GM18526 (cell line): ENCODE measurements around the gene RASA3.

Experiments
- POLR2A ChIP-seq: IDR thresholded peaks from 3 replicates; pipeline ENCODE4 v1.6.1; 2011; ENCODE audit not compliant: insufficient read length; ENCODE audit errors: extremely low read depth

The RASA3 gene

GRCh38 chr13:114053026-114053425 lies 79.4 kb downstream of the RASA3 start:
- no peak for TF ChIP-seq POLR2A

- no peak for TF ChIP-seq POLR2A
These were observed 81.6 kb downstream of the RASA3 start for GRCh38 chr13:114050536-114051450.

- no peak for TF ChIP-seq POLR2A
These were observed 82.8 kb downstream of the RASA3 start for GRCh38 chr13:114049626-114050101.

- TF ChIP-seq POLR2A, result no peak
These were observed 83.4 kb downstream of the RASA3 start for GRCh38 chr13:114049026-114049425.

- TF ChIP-seq POLR2A, result no peak
These were observed 84.0 kb downstream of the RASA3 start for GRCh38 chr13:114048443-114048842.

- TF ChIP-seq POLR2A, result no peak
These were observed 85.0 kb downstream of the RASA3 start for GRCh38 chr13:114047358-114047881.

GRCh38 chr13:114046431-114046975 lies 85.9 kb downstream of the RASA3 start:
- no peak for TF ChIP-seq POLR2A

- no peak for TF ChIP-seq POLR2A
These were observed 87.2 kb downstream of the RASA3 start for GRCh38 chr13:114045113-114045735.

GRCh38 chr13:114044486-114044885 lies 87.9 kb downstream of the RASA3 start:
- no peak for TF ChIP-seq POLR2A

- no peak for TF ChIP-seq POLR2A
These were observed 88.9 kb downstream of the RASA3 start for GRCh38 chr13:114043421-114044053.

- no peak for TF ChIP-seq POLR2A
These were observed 90.2 kb downstream of the RASA3 start for GRCh38 chr13:114042066-114042815.

GRCh38 chr13:114041493-114041892 lies 90.9 kb downstream of the RASA3 start:
- TF ChIP-seq POLR2A, result no peak

GRCh38 chr13:114039471-114040141 lies 92.8 kb downstream of the RASA3 start:
- TF ChIP-seq POLR2A, result no peak

GRCh38 chr13:114038900-114039299 lies 93.5 kb downstream of the RASA3 start:
- TF ChIP-seq POLR2A, result no peak

GRCh38 chr13:114038211-114038613 lies 94.2 kb downstream of the RASA3 start:
- no peak for TF ChIP-seq POLR2A

- no peak for TF ChIP-seq POLR2A
These were observed 94.7 kb downstream of the RASA3 start for GRCh38 chr13:114037674-114038073.
